Measurements from ENCODE around the gene DEAF1.

DNA sequence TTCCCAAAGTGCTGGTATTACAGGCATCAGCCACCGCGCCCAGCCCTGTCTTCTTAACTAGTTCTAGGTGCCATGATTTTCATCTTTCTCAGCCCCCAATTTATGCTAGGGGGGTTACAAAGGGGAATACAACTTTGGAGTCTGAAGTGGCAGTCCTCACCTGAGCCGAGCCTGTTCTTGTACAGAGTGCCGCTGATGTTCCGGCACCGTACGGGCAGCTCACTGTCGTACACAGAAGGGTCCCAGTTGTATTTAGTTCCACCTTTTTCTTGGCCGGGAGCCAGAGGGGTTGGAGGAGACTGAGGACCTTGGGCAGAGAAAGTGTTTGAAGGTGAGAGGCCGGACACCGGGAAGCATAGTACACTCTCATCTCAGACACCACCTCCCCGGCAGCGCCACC is 7.3 kb downstream of the DEAF1 start:
- TF ChIP-seq EP300 (IDR thresholded peaks at IDR 0.05; ENCODE audit: low read length), result no peak
- TF ChIP-seq ZC3H11A (IDR thresholded peaks at IDR 0.05; ENCODE audit: low read depth, low read length), result no peak
- no peak for TF ChIP-seq ZNF217 (CRISPR knock-in tag; IDR thresholded peaks at IDR 0.05)
- no peak for TF ChIP-seq ATF7 (IDR thresholded peaks at IDR 0.05)
- TF ChIP-seq, protein P1, sequence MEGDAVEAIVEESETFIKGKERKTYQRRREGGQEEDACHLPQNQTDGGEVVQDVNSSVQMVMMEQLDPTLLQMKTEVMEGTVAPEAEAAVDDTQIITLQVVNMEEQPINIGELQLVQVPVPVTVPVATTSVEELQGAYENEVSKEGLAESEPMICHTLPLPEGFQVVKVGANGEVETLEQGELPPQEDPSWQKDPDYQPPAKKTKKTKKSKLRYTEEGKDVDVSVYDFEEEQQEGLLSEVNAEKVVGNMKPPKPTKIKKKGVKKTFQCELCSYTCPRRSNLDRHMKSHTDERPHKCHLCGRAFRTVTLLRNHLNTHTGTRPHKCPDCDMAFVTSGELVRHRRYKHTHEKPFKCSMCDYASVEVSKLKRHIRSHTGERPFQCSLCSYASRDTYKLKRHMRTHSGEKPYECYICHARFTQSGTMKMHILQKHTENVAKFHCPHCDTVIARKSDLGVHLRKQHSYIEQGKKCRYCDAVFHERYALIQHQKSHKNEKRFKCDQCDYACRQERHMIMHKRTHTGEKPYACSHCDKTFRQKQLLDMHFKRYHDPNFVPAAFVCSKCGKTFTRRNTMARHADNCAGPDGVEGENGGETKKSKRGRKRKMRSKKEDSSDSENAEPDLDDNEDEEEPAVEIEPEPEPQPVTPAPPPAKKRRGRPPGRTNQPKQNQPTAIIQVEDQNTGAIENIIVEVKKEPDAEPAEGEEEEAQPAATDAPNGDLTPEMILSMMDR (IDR thresholded peaks at IDR 0.05 in 2 of 3, conservative IDR thresholded peaks at IDR 0.05 in 1 of 3; ENCODE audit: insufficient read depth in 2 of 3, low read depth in 1 of 3, low read length in 3 of 3), result no peak
- no peak for TF ChIP-seq CBX5 (IDR thresholded peaks at IDR 0.05; ENCODE audit: borderline replicate concordance, low read depth)
- TF ChIP-seq RAD21 (CRISPR knock-in tag; conservative IDR thresholded peaks at IDR 0.05 in 1 of 2, IDR thresholded peaks at IDR 0.05 in 1 of 2), result no peak
- TF ChIP-seq ZNF76 (CRISPR knock-in tag; IDR thresholded peaks at IDR 0.05; ENCODE audit: borderline replicate concordance), result no peak
- TF ChIP-seq U2AF1 (optimal IDR thresholded peaks at IDR 0.05; ENCODE audit: low read depth, low read length), result no peak
